Hematopoietic multipotent progenitor cell treated with erythropoietin and hydrocortisone succinate and interleukin-3 and kit ligand, for 8 days (in vitro differentiated cells): Measurements from ENCODE around the gene LEFTY2.
"Not testable (repeated sequence)": the region's sequence is repeated elsewhere in the genome, so short reads cannot be mapped to it uniquely, and the experiment has no call there.

Experiments
- DNase-seq: peaks from one replicate; pipeline ENCODE4 v3.0.0-alpha.2; 2015

The LEFTY2 gene

GRCh38 chr1:225899044-225899925 is 41.7 kb downstream of the LEFTY2 start:
- DNase-seq, result no peak

- no peak for DNase-seq
These were observed 43.2 kb downstream of the LEFTY2 start for GRCh38 chr1:225897595-225898514.

DNA sequence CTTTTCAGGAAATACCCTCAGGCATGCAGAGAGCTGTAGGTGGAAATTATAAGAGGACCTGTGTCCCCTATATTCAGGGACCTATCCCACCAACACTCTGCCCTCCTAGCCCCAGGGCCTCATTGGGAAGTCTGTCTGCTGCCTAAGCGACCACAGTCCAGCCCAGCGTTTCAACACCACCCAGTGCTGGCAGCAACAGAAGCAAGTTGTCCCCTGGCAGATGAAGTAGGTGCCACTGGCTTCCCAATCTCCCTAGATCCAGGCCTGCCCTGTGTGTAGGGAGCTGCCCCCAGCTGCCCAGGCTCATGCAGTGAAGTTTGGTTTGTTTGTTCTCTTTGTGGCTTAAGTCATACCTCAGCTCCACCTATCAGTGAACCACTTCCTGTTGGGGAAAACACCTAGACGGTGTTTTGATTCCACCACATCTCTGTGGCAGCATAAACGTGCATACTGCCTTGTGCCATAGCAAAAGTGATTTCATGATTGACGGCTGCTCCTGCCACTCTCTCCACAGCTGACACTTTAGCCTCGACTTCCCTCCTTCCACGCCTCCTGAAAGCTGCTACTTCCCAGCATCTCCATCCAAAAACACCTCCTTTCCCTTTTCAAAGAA is 44.0 kb downstream of the LEFTY2 start:
- no peak for DNase-seq

- no peak for DNase-seq
These were observed 44.5 kb downstream of the LEFTY2 start for GRCh38 chr1:225896494-225896893.

GRCh38 chr1:225892307-225892706 is 48.7 kb downstream of the LEFTY2 start:
- DNase-seq, result no peak

- no peak for DNase-seq
These were observed 49.6 kb downstream of the LEFTY2 start for GRCh38 chr1:225891229-225891972.

GRCh38 chr1:225890346-225891228 is 50.4 kb downstream of the LEFTY2 start:
- no peak for DNase-seq

- DNase-seq, result no peak
These were observed 51.3 kb downstream of the LEFTY2 start for GRCh38 chr1:225889743-225890142.

GRCh38 chr1:225888898-225889601 is 52.0 kb downstream of the LEFTY2 start, which contains the start of gene LEFTY1:
Gene LEFTY1, minus strand, starts transcription at chr1:225889146. Its CDS starts 80 bp downstream, at chr1:225889066.
- DNase-seq, result no peak

DNA sequence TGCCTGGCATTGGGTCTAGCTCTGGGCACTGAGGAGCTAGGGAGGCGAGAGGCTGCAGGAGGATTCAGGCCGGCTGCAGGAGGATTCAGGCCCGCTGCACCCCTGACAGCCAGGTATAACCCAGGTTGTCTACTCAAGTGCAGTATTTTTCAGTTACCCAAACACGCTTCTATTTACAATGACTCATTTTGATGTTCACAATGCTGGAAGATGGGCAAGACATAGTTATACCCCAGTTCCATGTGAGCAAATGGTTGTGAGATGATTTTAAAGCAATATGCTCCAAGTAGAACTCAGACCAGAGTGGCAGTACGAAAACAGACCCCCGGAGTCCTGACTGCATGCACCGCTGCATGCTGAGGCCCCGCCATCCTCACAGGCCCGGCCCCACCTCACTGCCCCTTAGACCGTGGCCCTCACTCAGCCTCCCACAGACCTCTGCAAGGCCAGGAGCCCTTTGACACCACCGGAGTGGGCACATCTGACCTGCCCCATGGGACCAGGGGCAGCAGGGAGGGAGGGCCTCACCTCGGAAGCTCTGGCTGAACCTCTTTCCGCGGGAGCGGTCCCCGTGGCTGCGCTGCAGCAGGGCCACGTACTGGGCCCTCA is 52.6 kb downstream of the LEFTY2 start:
- DNase-seq, result no peak

- DNase-seq, result not testable (repeated sequence)
These were observed 53.3 kb downstream of the LEFTY2 start for GRCh38 chr1:225887554-225888288.

GRCh38 chr1:225887030-225887314 is 54.0 kb downstream of the LEFTY2 start:
- DNase-seq, result no peak
